Left ventricle myocardium inferior (tissue), 1 donor: ENCODE data around the gene CHID1. TPM values are rescaled to one million over a fixed set of nuclear protein-coding genes. Genes with fewer than 3 reads are reported as not detected.

Source experiments
- DNase-seq: peaks from one replicate; pipeline ENCODE4 v3.0.0-alpha.2; 2020
- H3K27ac ChIP-seq: fragments of 200-600 bp; replicated peaks from 2 replicates; pipeline ENCODE4 v1.8.0; 2021
- H3K27me3 ChIP-seq: fragments of 200-600 bp; 2 replicates; pipeline ENCODE4 v1.8.0; 2021; ENCODE audit warnings: low read depth
- H3K36me3 ChIP-seq: fragments of 200-600 bp; 2 replicates; pipeline ENCODE4 v1.8.0; 2021
- H3K4me1 ChIP-seq: fragments of 200-600 bp; 2 replicates; pipeline ENCODE4 v1.8.0; 2021
- H3K4me3 ChIP-seq: fragments of 200-600 bp; 2 replicates; pipeline ENCODE4 v1.8.0; 2021; ENCODE audit warnings: mild to moderate bottlenecking, moderate library complexity
- H3K9me3 ChIP-seq: fragments of 200-600 bp; replicated peaks from 2 replicates; pipeline ENCODE4 v1.8.0; 2021
- intact Hi-C: fragments of 100-400 bp; cut with micrococcal nuclease; formaldehyde crosslinking; loops from one replicate; pipeline ENCODE4 v1.11.0; 2022
- total RNA-seq: library from RNA; stranded (reverse); fragmentation: NEBNext Ultra II Directional; extraction: Animal tissue kit (Norgen Biotek cat#: 25700); gene quantifications from one replicate; pipeline ENCODE4 v1.2.1, GENCODE V29; 2021
- TF ChIP-seq, protein P1 (sequence below): fragments of 200-600 bp; IDR thresholded peaks from 2 replicates; pipeline ENCODE4 v1.8.0; 2021; ENCODE audit warnings: antibody characterized with exemption, mild to moderate bottlenecking, borderline replicate concordance
- donor health status: DM: no; HTN: yes; CAD: no; lungs with severe emphysema.

CHID1 gene
- total RNA-seq, 1 donor from 2014 or later: 54.2 TPM

- peaks cover 6% of the 10 kb centered on the region for H3K36me3 ChIP-seq
- H3K4me3 ChIP-seq: no peak overlapping the region
- intact Hi-C loops: no loop called here
- H3K27me3 ChIP-seq: no peaks in the 10 kb centered on the region
- H3K4me1 ChIP-seq: peaks cover 63% of the 10 kb centered on the region
- no peaks in the 10 kb centered on the region for H3K9me3 ChIP-seq
- H3K27ac ChIP-seq: no peak overlapping the region
- DNase-seq: no peak
- TF ChIP-seq, protein P1, sequence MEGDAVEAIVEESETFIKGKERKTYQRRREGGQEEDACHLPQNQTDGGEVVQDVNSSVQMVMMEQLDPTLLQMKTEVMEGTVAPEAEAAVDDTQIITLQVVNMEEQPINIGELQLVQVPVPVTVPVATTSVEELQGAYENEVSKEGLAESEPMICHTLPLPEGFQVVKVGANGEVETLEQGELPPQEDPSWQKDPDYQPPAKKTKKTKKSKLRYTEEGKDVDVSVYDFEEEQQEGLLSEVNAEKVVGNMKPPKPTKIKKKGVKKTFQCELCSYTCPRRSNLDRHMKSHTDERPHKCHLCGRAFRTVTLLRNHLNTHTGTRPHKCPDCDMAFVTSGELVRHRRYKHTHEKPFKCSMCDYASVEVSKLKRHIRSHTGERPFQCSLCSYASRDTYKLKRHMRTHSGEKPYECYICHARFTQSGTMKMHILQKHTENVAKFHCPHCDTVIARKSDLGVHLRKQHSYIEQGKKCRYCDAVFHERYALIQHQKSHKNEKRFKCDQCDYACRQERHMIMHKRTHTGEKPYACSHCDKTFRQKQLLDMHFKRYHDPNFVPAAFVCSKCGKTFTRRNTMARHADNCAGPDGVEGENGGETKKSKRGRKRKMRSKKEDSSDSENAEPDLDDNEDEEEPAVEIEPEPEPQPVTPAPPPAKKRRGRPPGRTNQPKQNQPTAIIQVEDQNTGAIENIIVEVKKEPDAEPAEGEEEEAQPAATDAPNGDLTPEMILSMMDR: no peak
These were observed 27.2 kb upstream of the CHID1 start for GRCh38 chr11:937841-938261.

- no peak for DNase-seq
- Histone ChIP-seq H3K9me3 (no peaks in the 10 kb centered on the region), H3K27ac (no peak overlapping the region), H3K4me1 (peaks cover 63% of the 10 kb centered on the region), H3K27me3 (no peaks in the 10 kb centered on the region), H3K36me3 (peaks cover 6% of the 10 kb centered on the region), H3K4me3 (no peak overlapping the region)
- intact Hi-C loops: no loop called here
- TF ChIP-seq, protein P1: no peak
These were observed 25.6 kb upstream of the CHID1 start for GRCh38 chr11:936199-936598.

GRCh38 chr11:934527-934926 is 23.9 kb upstream of the CHID1 start:
- TF ChIP-seq, protein P1: no peak

GRCh38 chr11:933936-934335 is 23.3 kb upstream of the CHID1 start:
- peaks cover 69% of the 10 kb centered on the region for H3K4me1 ChIP-seq
- intact Hi-C loops: no loop called here
- TF ChIP-seq, protein P1: no peak
- H3K27ac ChIP-seq: peak overlapping the region; percentile 54
- H3K27me3 ChIP-seq: no peaks in the 10 kb centered on the region
- no peak for DNase-seq
- no peak overlapping the region for H3K4me3 ChIP-seq
- H3K9me3 ChIP-seq: no peaks in the 10 kb centered on the region
- H3K36me3 ChIP-seq: peaks cover 6% of the 10 kb centered on the region

More at GRCh38 chr11:934527-934926, 23.9 kb upstream of the CHID1 start:
- no peaks in the 10 kb centered on the region for H3K27me3 ChIP-seq
- no peak for DNase-seq
- H3K4me1 ChIP-seq: peaks cover 64% of the 10 kb centered on the region
- H3K4me3 ChIP-seq: no peak overlapping the region
- H3K36me3 ChIP-seq: peaks cover 6% of the 10 kb centered on the region
- H3K27ac ChIP-seq: peak overlapping the region; percentile 54
- intact Hi-C loops: no loop called here
- H3K9me3 ChIP-seq: no peaks in the 10 kb centered on the region

DNA sequence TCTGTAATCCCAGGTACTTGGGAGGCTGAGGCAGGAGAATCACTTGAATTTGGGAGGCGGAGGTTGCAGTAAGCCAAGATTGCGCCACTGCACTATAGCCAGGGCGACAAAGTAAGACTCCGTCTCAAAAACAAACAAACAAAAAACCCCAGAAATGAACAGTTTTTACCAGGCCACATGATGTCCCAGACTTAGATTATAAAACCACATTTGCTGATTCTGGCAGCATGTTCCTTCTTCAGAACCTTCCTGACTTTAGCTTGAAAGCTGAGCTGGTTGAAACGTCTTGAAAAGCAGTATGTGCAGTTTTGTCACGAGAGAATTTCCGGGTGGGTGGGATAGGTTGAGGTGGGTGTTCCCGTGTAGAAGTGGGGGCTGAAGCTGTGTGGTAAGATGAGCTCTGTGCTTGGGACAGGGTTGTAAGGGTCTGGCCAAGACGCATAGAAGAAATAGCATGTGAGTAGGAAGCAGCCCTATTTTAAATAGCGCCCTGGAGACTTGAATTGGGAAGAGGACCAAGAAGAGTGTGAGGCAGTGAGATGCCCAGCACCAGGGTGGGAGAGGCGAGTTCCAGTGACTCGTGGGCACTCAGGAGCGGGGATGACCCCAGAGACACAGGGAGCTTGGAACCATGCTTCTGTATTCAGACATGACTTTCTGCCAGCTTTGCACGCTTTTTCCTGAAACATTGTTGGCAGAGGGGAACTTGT is 22.7 kb upstream of the CHID1 start:
- Histone ChIP-seq H3K9me3 (no peaks in the 10 kb centered on the region), H3K27me3 (no peaks in the 10 kb centered on the region), H3K27ac (peak overlapping the region; percentile 54), H3K36me3 (peaks cover 6% of the 10 kb centered on the region), H3K4me3 (peak overlapping the region; percentile 14), H3K4me1 (peaks cover 69% of the 10 kb centered on the region)
- TF ChIP-seq, protein P1: no peak
- DNase-seq: no peak
- intact Hi-C loops: no loop called here
